ENCODE measurements around the gene RNF121.

RNF121 gene

DNA sequence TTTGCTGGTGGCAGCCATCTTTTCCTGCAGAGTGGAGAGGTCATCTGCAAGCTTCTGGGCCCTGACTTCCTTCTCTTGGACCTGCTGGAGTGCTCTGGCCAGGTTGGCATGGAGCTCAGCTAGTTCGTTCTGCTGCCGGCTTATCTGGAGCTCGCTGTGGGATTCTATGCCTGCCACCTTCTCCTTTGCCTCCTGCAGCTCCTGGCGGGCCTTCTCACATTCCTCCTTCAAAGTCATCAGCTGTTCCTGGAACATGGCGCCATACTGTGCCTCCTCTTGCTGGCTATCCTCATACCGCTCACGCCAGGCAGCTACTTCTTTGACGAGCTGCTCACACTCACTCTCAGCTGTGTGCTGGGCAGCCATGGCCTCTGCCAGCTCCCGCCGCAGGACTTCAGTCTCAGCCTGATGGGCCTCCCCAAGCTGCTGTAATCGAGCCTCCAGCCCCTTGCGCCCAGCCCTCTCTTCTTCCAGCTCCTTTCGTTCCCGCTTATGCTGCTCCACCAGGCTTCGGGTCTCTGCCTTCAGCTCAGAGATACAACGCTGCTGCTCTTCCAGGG lies 86.0 kb downstream of the RNF121 start:
- Histone ChIP-seq H3K27ac (ENCODE audit: low read depth, low read length) (no peak overlapping the region), H4K20me1 (ENCODE audit: control insufficient read depth, insufficient read depth, low read depth, low read length) (no peaks in the 10 kb centered on the region), H3K4me3 (ENCODE audit: low read length) (no peak overlapping the region)

DNA sequence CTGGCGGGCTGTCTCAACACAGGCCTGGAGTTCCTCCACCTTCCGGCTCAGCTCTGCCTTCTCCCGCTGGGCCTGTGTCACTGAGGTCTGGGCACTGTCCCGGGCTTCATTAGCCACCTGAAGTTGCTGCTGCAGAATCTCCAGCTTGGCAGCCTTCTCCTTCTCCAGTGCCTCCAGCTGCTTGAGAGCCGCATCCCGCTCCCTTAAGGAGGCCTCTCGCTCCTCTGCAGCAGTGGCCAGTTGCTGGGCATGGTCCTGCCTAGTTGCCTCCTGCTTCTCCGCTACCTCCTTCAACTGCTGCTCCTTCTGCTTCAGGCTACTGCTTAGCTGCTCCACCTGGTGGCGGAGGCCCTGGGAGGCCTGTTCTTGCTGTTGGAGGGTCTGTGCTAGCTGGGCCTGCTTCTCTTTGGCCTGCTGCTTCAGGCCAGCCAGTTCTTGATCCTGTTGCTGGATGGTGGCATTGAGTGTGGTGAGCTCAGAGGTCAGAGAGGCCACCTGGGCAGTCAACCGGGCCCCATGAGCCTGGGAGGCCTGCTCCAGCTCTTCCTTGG lies 86.7 kb downstream of the RNF121 start:
- no peaks in the 10 kb centered on the region for H3K27me3 ChIP-seq (ENCODE audit: control insufficient read depth, low read length)
- H3K4me1 ChIP-seq (ENCODE audit: control insufficient read depth, low read length): no peaks in the 10 kb centered on the region
- H3K79me2 ChIP-seq (ENCODE audit: control insufficient read depth, low read length): no peaks in the 10 kb centered on the region
- TF ChIP-seq EZH2phosphoT487 (IDR thresholded peaks at IDR 0.05; ENCODE audit: borderline replicate concordance, low read length): no peak
- TF ChIP-seq, protein P1, sequence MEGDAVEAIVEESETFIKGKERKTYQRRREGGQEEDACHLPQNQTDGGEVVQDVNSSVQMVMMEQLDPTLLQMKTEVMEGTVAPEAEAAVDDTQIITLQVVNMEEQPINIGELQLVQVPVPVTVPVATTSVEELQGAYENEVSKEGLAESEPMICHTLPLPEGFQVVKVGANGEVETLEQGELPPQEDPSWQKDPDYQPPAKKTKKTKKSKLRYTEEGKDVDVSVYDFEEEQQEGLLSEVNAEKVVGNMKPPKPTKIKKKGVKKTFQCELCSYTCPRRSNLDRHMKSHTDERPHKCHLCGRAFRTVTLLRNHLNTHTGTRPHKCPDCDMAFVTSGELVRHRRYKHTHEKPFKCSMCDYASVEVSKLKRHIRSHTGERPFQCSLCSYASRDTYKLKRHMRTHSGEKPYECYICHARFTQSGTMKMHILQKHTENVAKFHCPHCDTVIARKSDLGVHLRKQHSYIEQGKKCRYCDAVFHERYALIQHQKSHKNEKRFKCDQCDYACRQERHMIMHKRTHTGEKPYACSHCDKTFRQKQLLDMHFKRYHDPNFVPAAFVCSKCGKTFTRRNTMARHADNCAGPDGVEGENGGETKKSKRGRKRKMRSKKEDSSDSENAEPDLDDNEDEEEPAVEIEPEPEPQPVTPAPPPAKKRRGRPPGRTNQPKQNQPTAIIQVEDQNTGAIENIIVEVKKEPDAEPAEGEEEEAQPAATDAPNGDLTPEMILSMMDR (IDR thresholded peaks at IDR 0.05; ENCODE audit: low read depth, low read length, poor library complexity, severe bottlenecking): peak; percentile 45
- H3F3A ChIP-seq (ENCODE audit: control insufficient read depth, insufficient read depth): no peaks in the 10 kb centered on the region
- H3K36me3 ChIP-seq (ENCODE audit: control insufficient read depth, low read length): peaks cover 99% of the 10 kb centered on the region
- H3K9me2 ChIP-seq (replicated peaks; ENCODE audit: control insufficient read depth, low read length): no peaks in the 10 kb centered on the region
- H3K27ac ChIP-seq (ENCODE audit: low read depth, low read length): no peak overlapping the region
- H3K4me2 ChIP-seq (ENCODE audit: low read length): no peak overlapping the region
- H4K20me1 ChIP-seq (ENCODE audit: control insufficient read depth, insufficient read depth, low read depth, low read length): no peaks in the 10 kb centered on the region
- H3K4me3 ChIP-seq (ENCODE audit: low read length): no peak overlapping the region
- no peaks in the 10 kb centered on the region for H3K9me3 ChIP-seq (ENCODE audit: control insufficient read depth, insufficient read depth, low read length)

More for the DNA sequence above, 86.0 kb downstream of the RNF121 start:
- Histone ChIP-seq H3K36me3 (ENCODE audit: control insufficient read depth, low read length) (peaks cover 100% of the 10 kb centered on the region), H3F3A (ENCODE audit: control insufficient read depth, insufficient read depth) (no peaks in the 10 kb centered on the region), H3K9me3 (ENCODE audit: control insufficient read depth, insufficient read depth, low read length) (no peaks in the 10 kb centered on the region), H3K27me3 (ENCODE audit: control insufficient read depth, low read length) (no peaks in the 10 kb centered on the region), H3K4me2 (ENCODE audit: low read length) (no peak overlapping the region), H3K4me1 (ENCODE audit: control insufficient read depth, low read length) (no peaks in the 10 kb centered on the region), H3K79me2 (ENCODE audit: control insufficient read depth, low read length) (no peaks in the 10 kb centered on the region), H3K9me2 (replicated peaks; ENCODE audit: control insufficient read depth, low read length) (no peaks in the 10 kb centered on the region)
- TF ChIP-seq EZH2phosphoT487 (IDR thresholded peaks at IDR 0.05; ENCODE audit: borderline replicate concordance, low read length): no peak
- TF ChIP-seq, protein P1 (IDR thresholded peaks at IDR 0.05; ENCODE audit: low read depth, low read length, poor library complexity, severe bottlenecking): no peak

DNA sequence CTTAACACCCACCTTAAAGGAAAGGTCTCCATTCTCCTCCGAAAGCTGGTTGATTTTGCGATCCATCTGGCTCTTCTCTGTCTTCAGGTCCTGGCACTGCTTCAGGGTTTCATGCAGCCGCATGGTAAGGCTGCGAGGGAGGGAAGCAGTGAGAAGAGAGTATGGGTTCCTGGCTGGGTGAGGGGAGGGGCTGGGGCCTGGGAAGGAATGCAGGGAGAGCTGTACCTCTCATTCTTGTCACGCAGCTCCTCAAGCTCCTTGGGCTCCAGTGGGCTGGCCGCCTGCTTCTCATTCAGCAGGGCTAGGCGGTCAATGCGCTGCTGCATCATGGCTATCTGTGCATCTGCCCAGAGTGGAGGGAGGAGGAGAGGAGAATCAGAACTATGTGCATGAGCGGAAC lies 89.3 kb downstream of the RNF121 start:
- no peaks in the 10 kb centered on the region for H3K9me3 ChIP-seq (ENCODE audit: control insufficient read depth, insufficient read depth, low read length)
- no peak overlapping the region for H3K27ac ChIP-seq (ENCODE audit: low read depth, low read length)
- no peaks in the 10 kb centered on the region for H3K27me3 ChIP-seq (ENCODE audit: control insufficient read depth, low read length)
- no peaks in the 10 kb centered on the region for H3F3A ChIP-seq (ENCODE audit: control insufficient read depth, insufficient read depth)
- H3K4me3 ChIP-seq (ENCODE audit: low read length): no peak overlapping the region
- no peaks in the 10 kb centered on the region for H4K20me1 ChIP-seq (ENCODE audit: control insufficient read depth, insufficient read depth, low read depth, low read length)
- no peaks in the 10 kb centered on the region for H3K4me1 ChIP-seq (ENCODE audit: control insufficient read depth, low read length)
- H3K36me3 ChIP-seq (ENCODE audit: control insufficient read depth, low read length): peaks cover 97% of the 10 kb centered on the region
- TF ChIP-seq, protein P1 (IDR thresholded peaks at IDR 0.05; ENCODE audit: low read depth, low read length, poor library complexity, severe bottlenecking): no peak
- no peak for TF ChIP-seq EZH2phosphoT487 (IDR thresholded peaks at IDR 0.05; ENCODE audit: borderline replicate concordance, low read length)
- no peaks in the 10 kb centered on the region for H3K79me2 ChIP-seq (ENCODE audit: control insufficient read depth, low read length)
- no peak overlapping the region for H3K4me2 ChIP-seq (ENCODE audit: low read length)
- no peaks in the 10 kb centered on the region for H3K9me2 ChIP-seq (replicated peaks; ENCODE audit: control insufficient read depth, low read length)

Measured in DOHH2 (cell line).